Hepatocyte (in vitro differentiated cells): Measurements from ENCODE around the gene ALOX15. TPM values are rescaled to one million over a fixed set of nuclear protein-coding genes. Genes with fewer than 3 reads are reported as not detected.
A peak's percentile ranks its signal among the peaks of the same experiment; 100 is the strongest.
"Not testable (repeated sequence)": the region's sequence is repeated elsewhere in the genome, so short reads cannot be mapped to it uniquely, and the experiment has no call there.

ENCODE experiments used
- DNase-seq: peaks from one replicate; pipeline ENCODE4 v3.0.0-alpha.2; 2016; ENCODE audit warnings: low spot score
- H2AFZ ChIP-seq: fragments of 200-600 bp; sonication (generic); 2 replicates; pipeline ENCODE4 v1.6.0; 2016; ENCODE audit warnings: antibody characterized with exemption, mild to moderate bottlenecking
- H3K27ac ChIP-seq: fragments of 200-600 bp; sonication (generic); 2 replicates; pipeline ENCODE4 v1.5.1; 2016; ENCODE audit warnings: mild to moderate bottlenecking
- H3K27me3 ChIP-seq: fragments of 200-600 bp; sonication (generic); 2 replicates; pipeline ENCODE4 v1.6.1; 2016
- H3K36me3 ChIP-seq: fragments of 200-600 bp; sonication (generic); replicated peaks from 2 replicates; pipeline ENCODE4 v1.5.1; 2016; ENCODE audit warnings: low read depth; ENCODE audit not compliant: insufficient read depth
- H3K4me1 ChIP-seq: fragments of 200-600 bp; sonication (generic); 2 replicates; pipeline ENCODE4 v1.5.1; 2016; ENCODE audit warnings: mild to moderate bottlenecking, moderate library complexity; ENCODE audit not compliant: insufficient read depth
- H3K4me2 ChIP-seq: fragments of 200-600 bp; sonication (generic); 2 replicates; pipeline ENCODE4 v1.6.0; 2016
- H3K4me3 ChIP-seq: fragments of 200-600 bp; sonication (generic); 2 replicates; pipeline ENCODE4 v1.5.1; 2016; ENCODE audit warnings: mild to moderate bottlenecking
- H3K79me2 ChIP-seq: fragments of 200-600 bp; sonication (generic); 2 replicates; pipeline ENCODE4 v1.6.0; 2017; ENCODE audit warnings: mild to moderate bottlenecking
- H3K9me2 ChIP-seq: fragments of 200-600 bp; sonication (generic); replicated peaks from 2 replicates; pipeline ENCODE4 v1.6.0; 2017; ENCODE audit warnings: mild to moderate bottlenecking; ENCODE audit not compliant: insufficient read depth
- H3K9me3 ChIP-seq: fragments of 200-600 bp; sonication (generic); 2 replicates; pipeline ENCODE4 v1.5.1; 2016; ENCODE audit warnings: low read depth, mild to moderate bottlenecking
- H4K20me1 ChIP-seq: fragments of 200-600 bp; sonication (generic); 2 replicates; pipeline ENCODE4 v1.6.0; 2016; ENCODE audit warnings: mild to moderate bottlenecking; ENCODE audit not compliant: insufficient read depth, poor library complexity, severe bottlenecking
- CTCF ChIP-seq: fragments of 200-600 bp; sonication (generic); IDR thresholded peaks from 2 replicates; pipeline ENCODE4 v1.5.1; 2016; ENCODE audit warnings: antibody characterized with exemption, mild to moderate bottlenecking; ENCODE audit not compliant: poor library complexity
- EZH2 ChIP-seq: fragments of 200-600 bp; sonication (generic); IDR thresholded peaks from 2 replicates; pipeline ENCODE4 v1.6.1; 2016; ENCODE audit warnings: antibody characterized with exemption, mild to moderate bottlenecking, borderline replicate concordance
- EZH2phosphoT487 ChIP-seq: fragments of 200-600 bp; sonication (generic); IDR thresholded peaks from one replicate; pipeline ENCODE4 v1.6.1; 2018; ENCODE audit warnings: antibody characterized with exemption, mild to moderate bottlenecking, low read depth, moderate library complexity; ENCODE audit not compliant: unreplicated experiment, severe bottlenecking
- WGBS: methylation state at CpG from one replicate; pipeline ENCODE4 v1.1.6; 2016; ENCODE audit warnings: low lambda C conversion rate; ENCODE audit errors: missing lambda C conversion rate; 5-methylcytosine and 5-hydroxymethylcytosine counted together
- polyA plus RNA-seq: library from polyadenylated mRNA; unstranded; fragments of >200 nt; fragmentation: Nextera tagmentation; extraction: Ambion mirVana; gene quantifications from 2 replicates; pipeline ENCODE4 v1.2.1, GENCODE V29; 2016
- total RNA-seq: library from RNA; depleted of rRNA; stranded (reverse); fragments of >200 nt; gene quantifications from 2 replicates; pipeline ENCODE4 v1.2.3, GENCODE V29; 2014

ALOX15 gene
- total and polyA plus RNA-seq, 2 experiments from 2014 or later: 2.1 to 5.5 TPM

- H3K27ac ChIP-seq, DNase-seq, H3K36me3 ChIP-seq, H4K20me1 ChIP-seq, H2AFZ ChIP-seq, H3K9me3 ChIP-seq, H3K4me3 ChIP-seq, H3K79me2 ChIP-seq, H3K9me2 ChIP-seq: not testable (repeated sequence)
- 2% methylated on average over 23 of the region's 39 CpGs for WGBS
- peak; percentile 48 for TF ChIP-seq EZH2
- Histone ChIP-seq H3K27me3 (peaks cover 61% of the 10 kb centered on the region), H3K4me2 (peak overlapping the region; percentile 64), H3K4me1 (peaks cover 14% of the 10 kb centered on the region)
Observed at GRCh38 chr17:4640569-4641188, 799 bp downstream of the ALOX15 start.

DNA sequence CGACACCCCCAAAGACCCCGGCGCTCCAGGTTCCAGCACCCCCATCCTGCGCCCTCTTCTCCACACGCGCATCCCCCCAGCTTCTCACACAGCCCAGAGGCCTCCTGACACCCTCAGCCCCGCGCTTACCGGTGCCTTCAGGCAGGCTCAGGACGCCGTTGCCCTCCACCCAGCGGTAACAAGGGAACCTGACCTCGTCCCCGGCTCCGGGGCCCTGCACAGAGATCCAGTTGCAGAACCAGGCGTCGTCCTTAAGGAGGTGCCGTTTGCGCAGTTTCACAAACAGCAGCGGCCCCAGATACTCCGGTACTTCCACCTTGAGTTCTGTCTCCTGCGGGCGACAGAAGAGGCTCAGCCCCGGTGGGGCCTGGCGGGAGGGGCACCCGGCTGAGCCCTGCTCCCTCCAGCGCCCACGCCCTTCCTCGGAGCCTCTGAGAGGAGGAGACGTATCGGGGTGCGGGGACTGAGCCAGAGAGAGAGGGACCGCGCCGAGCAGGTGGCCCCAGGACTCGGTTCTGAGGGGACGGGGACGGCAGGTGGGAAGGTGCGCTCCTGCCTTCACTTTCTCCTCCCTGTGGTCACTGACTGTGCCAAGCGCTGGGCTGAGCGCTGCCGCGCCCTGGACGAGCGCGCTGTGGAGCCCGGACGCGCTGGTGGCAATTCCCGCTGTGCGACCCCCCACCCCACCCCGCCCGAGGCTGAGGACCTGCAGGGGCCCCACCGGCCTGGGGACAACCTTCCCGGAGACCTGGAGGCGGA is 2.0 kb downstream of the ALOX15 start:
- H3K4me2 ChIP-seq: peak overlapping the region; percentile 56
- not testable (repeated sequence) for H2AFZ ChIP-seq, H4K20me1 ChIP-seq, H3K9me3 ChIP-seq, H3K9me2 ChIP-seq, H3K4me3 ChIP-seq, H3K27ac ChIP-seq, H3K79me2 ChIP-seq, H3K36me3 ChIP-seq
- TF ChIP-seq CTCF: peak; percentile 24
- DNase-seq: peak; percentile 59
- 6% methylated on average over 21 of the region's 56 CpGs for WGBS
- peaks cover 14% of the 10 kb centered on the region for H3K4me1 ChIP-seq
- peaks cover 65% of the 10 kb centered on the region for H3K27me3 ChIP-seq

DNA sequence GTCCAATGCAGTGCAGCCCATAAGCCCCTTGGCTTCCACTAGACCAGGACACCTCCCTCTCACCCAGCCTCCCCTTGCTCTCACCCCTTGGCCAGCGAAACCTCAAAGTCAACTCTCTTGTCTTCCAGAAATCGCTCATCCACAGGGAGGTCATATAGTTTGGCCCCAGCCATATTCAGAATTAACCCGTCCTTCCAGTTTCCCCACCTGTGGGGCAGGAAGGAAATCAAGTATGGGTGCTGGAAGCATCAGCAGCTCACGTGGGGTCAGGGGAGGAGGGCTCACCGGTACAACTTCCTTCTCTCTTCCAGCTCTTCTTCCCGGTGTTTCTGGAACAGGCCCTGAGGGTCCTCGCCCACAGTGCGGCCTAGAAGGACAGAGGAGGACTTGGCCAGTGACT is 2.7 kb downstream of the ALOX15 start:
- DNase-seq, H3K9me3 ChIP-seq, H3K79me2 ChIP-seq, H3K4me3 ChIP-seq, H3K27ac ChIP-seq, H4K20me1 ChIP-seq, H3K36me3 ChIP-seq, H3K9me2 ChIP-seq, H2AFZ ChIP-seq: not testable (repeated sequence)
- Histone ChIP-seq H3K4me1 (peaks cover 14% of the 10 kb centered on the region), H3K27me3 (peaks cover 65% of the 10 kb centered on the region), H3K4me2 (peak overlapping the region; percentile 56)
- WGBS: 68% methylated on average over 8 of the region's 8 CpGs

- H3K36me3 ChIP-seq: no peaks in the 10 kb centered on the region
- no peak overlapping the region for H2AFZ ChIP-seq
- H3K4me1 ChIP-seq: peaks cover 7% of the 10 kb centered on the region
- H3K9me3 ChIP-seq: no peaks in the 10 kb centered on the region
- TF ChIP-seq EZH2: no peak
- TF ChIP-seq EZH2phosphoT487: no peak
- TF ChIP-seq CTCF: no peak
- no peak overlapping the region for H3K27ac ChIP-seq
- H3K79me2 ChIP-seq: no peaks in the 10 kb centered on the region
- DNase-seq: no peak
- H4K20me1 ChIP-seq: no peaks in the 10 kb centered on the region
- WGBS: 80% methylated on average over 12 of the region's 12 CpGs
- no peaks in the 10 kb centered on the region for H3K9me2 ChIP-seq
- H3K4me3 ChIP-seq: no peak overlapping the region
- H3K4me2 ChIP-seq: no peak overlapping the region
- H3K27me3 ChIP-seq: peaks cover 44% of the 10 kb centered on the region
Observed at GRCh38 chr17:4636474-4637100, 4.9 kb downstream of the ALOX15 start.
